HG02840 (cell line): ENCODE measurements around the gene ALKBH1.
"Not testable (repeated sequence)": the region's sequence is repeated elsewhere in the genome, so short reads cannot be mapped to it uniquely, and the experiment has no call there.

ENCODE experiments used
- ATAC-seq: cut with Tn5 transposase; IDR thresholded peaks from one replicate; pipeline ENCODE4 v1.9.1; 2021; ENCODE audit warnings: mild to moderate bottlenecking, moderate library complexity, moderate number of reproducible peaks; ENCODE audit not compliant: unreplicated experiment, low FRiP score

Gene ALKBH1

GRCh38 chr14:77707724-77708408, at the start of gene ALKBH1, which contains the start of gene SLIRP:
TSS of gene ALKBH1 (minus strand) at chr14:77708023. CDS start at chr14:77708004, 19 bp downstream.
TSS of gene SLIRP (plus strand) at chr14:77708103. CDS start at chr14:77708112, 9 bp downstream.
- peak; percentile 98 for ATAC-seq

- ATAC-seq: no peak
Observed at GRCh38 chr14:77752799-77753516, 45.1 kb upstream of the ALKBH1 start.

GRCh38 chr14:77752266-77752665, 44.4 kb upstream of the ALKBH1 start:
- ATAC-seq: no peak

- ATAC-seq: not testable (repeated sequence)
Observed at GRCh38 chr14:77747425-77747824, 39.6 kb upstream of the ALKBH1 start.

- no peak for ATAC-seq
Observed at GRCh38 chr14:77746064-77746702, 38.4 kb upstream of the ALKBH1 start.

- ATAC-seq: no peak
Observed at GRCh38 chr14:77741438-77741837, 33.6 kb upstream of the ALKBH1 start.

GRCh38 chr14:77738559-77739250, 30.9 kb upstream of the ALKBH1 start:
- no peak for ATAC-seq

GRCh38 chr14:77730976-77731497, 23.2 kb upstream of the ALKBH1 start:
- ATAC-seq: no peak

GRCh38 chr14:77722301-77722700, 14.5 kb upstream of the ALKBH1 start:
- no peak for ATAC-seq

- no peak for ATAC-seq
Observed at GRCh38 chr14:77721437-77721836, 13.6 kb upstream of the ALKBH1 start.

GRCh38 chr14:77717608-77718305, 9.9 kb upstream of the ALKBH1 start:
- no peak for ATAC-seq

GRCh38 chr14:77714926-77715325, 7.1 kb upstream of the ALKBH1 start:
- ATAC-seq: no peak

- no peak for ATAC-seq
Observed at GRCh38 chr14:77710364-77710763, 2.5 kb upstream of the ALKBH1 start.

- no peak for ATAC-seq
Observed at GRCh38 chr14:77709412-77709811, 1.6 kb upstream of the ALKBH1 start.

- no peak for ATAC-seq
Observed at GRCh38 chr14:77708749-77709148, 926 bp upstream of the ALKBH1 start.

- ATAC-seq: peak; percentile 22
Observed at GRCh38 chr14:77707355-77707723, 484 bp downstream of the ALKBH1 start.

- ATAC-seq: no peak
Observed at GRCh38 chr14:77691259-77691658, 16.6 kb downstream of the ALKBH1 start.

GRCh38 chr14:77682158-77682553, 25.7 kb downstream of the ALKBH1 start:
- no peak for ATAC-seq

- ATAC-seq: no peak
Observed at GRCh38 chr14:77681196-77682157, 26.3 kb downstream of the ALKBH1 start.
